Activated CD4-positive, CD25-positive, alpha-beta regulatory T cell treated with anti-CD3 and anti-CD28 coated beads, Interleukin-2, amount 50 U/mL, for 16 hours (primary cell): ENCODE results near the gene LRRTM4.

Experiments used
- DNase-seq: peaks from one replicate; pipeline ENCODE4 v3.0.0-alpha.2; 2020; ENCODE audit warnings: low read depth, low spot score

LRRTM4 gene

GRCh38 chr2:77470096-77470495 is 52.1 kb downstream of the LRRTM4 start:
- no peak for DNase-seq

- no peak for DNase-seq
Measured at GRCh38 chr2:77469106-77469505, 53.1 kb downstream of the LRRTM4 start.

- DNase-seq = no peak
Measured at GRCh38 chr2:77459840-77460239, 62.3 kb downstream of the LRRTM4 start.

GRCh38 chr2:77458216-77458615 is 64.0 kb downstream of the LRRTM4 start:
- DNase-seq = no peak

- DNase-seq = no peak
Measured at GRCh38 chr2:77457665-77458064, 64.5 kb downstream of the LRRTM4 start.

- DNase-seq = no peak
Measured at GRCh38 chr2:77443076-77443475, 79.1 kb downstream of the LRRTM4 start.

- DNase-seq = no peak
Measured at GRCh38 chr2:77434880-77435279, 87.3 kb downstream of the LRRTM4 start.

- DNase-seq = no peak
Measured at GRCh38 chr2:77428946-77429345, 93.2 kb downstream of the LRRTM4 start.

GRCh38 chr2:77421971-77422370 is 100.2 kb downstream of the LRRTM4 start:
- DNase-seq = no peak

GRCh38 chr2:77418537-77418936 is 103.6 kb downstream of the LRRTM4 start:
- DNase-seq = no peak

- DNase-seq = no peak
Measured at GRCh38 chr2:77404189-77404588, 118.0 kb downstream of the LRRTM4 start.

- no peak for DNase-seq
Measured at GRCh38 chr2:77398970-77399600, 123.1 kb downstream of the LRRTM4 start.

- no peak for DNase-seq
Measured at GRCh38 chr2:77397763-77398162, 124.4 kb downstream of the LRRTM4 start.

- no peak for DNase-seq
Measured at GRCh38 chr2:77395011-77395410, 127.2 kb downstream of the LRRTM4 start.

GRCh38 chr2:77391119-77391518 is 131.1 kb downstream of the LRRTM4 start:
- no peak for DNase-seq

- DNase-seq = no peak
Measured at GRCh38 chr2:77387324-77387723, 134.9 kb downstream of the LRRTM4 start.

- no peak for DNase-seq
Measured at GRCh38 chr2:77372636-77373035, 149.5 kb downstream of the LRRTM4 start.

GRCh38 chr2:77370511-77370910 is 151.7 kb downstream of the LRRTM4 start:
- no peak for DNase-seq

GRCh38 chr2:77363277-77363676 is 158.9 kb downstream of the LRRTM4 start:
- no peak for DNase-seq

GRCh38 chr2:77348821-77349220 is 173.4 kb downstream of the LRRTM4 start:
- DNase-seq = no peak

GRCh38 chr2:77336013-77336412 is 186.2 kb downstream of the LRRTM4 start:
- no peak for DNase-seq

- DNase-seq = no peak
Measured at GRCh38 chr2:77328134-77328931, 193.8 kb downstream of the LRRTM4 start.

GRCh38 chr2:77325395-77325794 is 196.8 kb downstream of the LRRTM4 start:
- DNase-seq = no peak
